DOHH2 (cell line): ENCODE results near the gene GP5.

Experiments used
- H3F3A ChIP-seq: fragments of 200-600 bp; sonication (generic), shearing (Covaris generic); 2 replicates; pipeline ENCODE4 v1.6.0; 2016; ENCODE audit warnings: antibody characterized with exemption, mild to moderate bottlenecking; ENCODE audit not compliant: control insufficient read depth, insufficient read depth
- H3K27ac ChIP-seq: fragments of 200-600 bp; sonication (generic); 2 replicates; pipeline ENCODE4 v1.5.1; 2014; ENCODE audit warnings: low read depth, mild to moderate bottlenecking, low read length, moderate library complexity
- H3K27me3 ChIP-seq: fragments of 200-600 bp; sonication (generic); 2 replicates; pipeline ENCODE4 v1.6.1; 2014; ENCODE audit warnings: mild to moderate bottlenecking, low read length, mixed read lengths; ENCODE audit not compliant: control insufficient read depth
- H3K36me3 ChIP-seq: fragments of 200-600 bp; sonication (generic); 2 replicates; pipeline ENCODE4 v1.6.1; 2014; ENCODE audit warnings: mild to moderate bottlenecking, low read length, moderate library complexity, mixed read lengths; ENCODE audit not compliant: control insufficient read depth
- H3K4me1 ChIP-seq: fragments of 200-600 bp; sonication (generic); 2 replicates; pipeline ENCODE4 v1.6.1; 2014; ENCODE audit warnings: mild to moderate bottlenecking, low read length, mixed read lengths; ENCODE audit not compliant: control insufficient read depth
- H3K4me2 ChIP-seq: fragments of 200-600 bp; sonication (generic); 2 replicates; pipeline ENCODE4 v1.6.0; 2014; ENCODE audit warnings: mild to moderate bottlenecking, low read length, moderate library complexity
- H3K4me3 ChIP-seq: fragments of 200-600 bp; sonication (generic); 2 replicates; pipeline ENCODE4 v1.5.1; 2014; ENCODE audit warnings: mild to moderate bottlenecking, low read length, mixed read lengths
- H3K79me2 ChIP-seq: fragments of 200-600 bp; sonication (generic); 2 replicates; pipeline ENCODE4 v1.6.1; 2014; ENCODE audit warnings: mild to moderate bottlenecking, low read length, mixed read lengths; ENCODE audit not compliant: control insufficient read depth
- H3K9me2 ChIP-seq: fragments of 200-600 bp; sonication (generic); replicated peaks from 2 replicates; pipeline ENCODE4 v1.6.1; 2014; ENCODE audit warnings: mild to moderate bottlenecking, low read length, mixed read lengths; ENCODE audit not compliant: control insufficient read depth
- H3K9me3 ChIP-seq: fragments of 200-600 bp; sonication (generic); 2 replicates; pipeline ENCODE4 v1.6.1; 2014; ENCODE audit warnings: antibody characterized with exemption, low read length, mixed read lengths; ENCODE audit not compliant: control insufficient read depth, insufficient read depth
- H4K20me1 ChIP-seq: fragments of 200-600 bp; sonication (generic); 2 replicates; pipeline ENCODE4 v1.6.0; 2014; ENCODE audit warnings: low read depth, mild to moderate bottlenecking, antibody characterized with exemption, low read length, moderate library complexity; ENCODE audit not compliant: control insufficient read depth, insufficient read depth
- CTCF ChIP-seq: fragments of 200-600 bp; sonication (generic); IDR thresholded peaks from one replicate; pipeline ENCODE4 v1.5.1; 2014; ENCODE audit warnings: antibody characterized with exemption, mild to moderate bottlenecking, low read depth, low read length; ENCODE audit not compliant: poor library complexity, severe bottlenecking
- EZH2phosphoT487 ChIP-seq: fragments of 200-600 bp; sonication (generic); IDR thresholded peaks from 2 replicates; pipeline ENCODE4 v1.6.1; 2017; ENCODE audit warnings: borderline replicate concordance, mild to moderate bottlenecking, antibody characterized with exemption, low read length, moderate library complexity, mixed read lengths

Gene GP5

GRCh38 chr3:194386066-194386465, 13.0 kb downstream of the GP5 start:
- no peak overlapping the region for H3K27ac ChIP-seq
- no peaks in the 10 kb centered on the region for H3K4me1 ChIP-seq
- 0 out of 2 replicates have a peak, but pooled peaks cover 2% of the 10 kb centered on the region for H3K27me3 ChIP-seq
- no peaks in the 10 kb centered on the region for H3K9me2 ChIP-seq
- H3K9me3 ChIP-seq, result no peaks in the 10 kb centered on the region
- H4K20me1 ChIP-seq, result no peaks in the 10 kb centered on the region
- no peak overlapping the region for H3K4me2 ChIP-seq
- no peaks in the 10 kb centered on the region for H3K79me2 ChIP-seq
- H3F3A ChIP-seq, result no peaks in the 10 kb centered on the region
- H3K36me3 ChIP-seq, result no peaks in the 10 kb centered on the region
- TF ChIP-seq EZH2phosphoT487, result no peak
- H3K4me3 ChIP-seq, result no peak overlapping the region

- Histone ChIP-seq H3K27me3 (0 out of 2 replicates have a peak, but pooled peaks cover 2% of the 10 kb centered on the region), H3K79me2 (no peaks in the 10 kb centered on the region), H3K4me1 (no peaks in the 10 kb centered on the region), H3K9me2 (no peaks in the 10 kb centered on the region), H3K27ac (no peak overlapping the region), H3K9me3 (no peaks in the 10 kb centered on the region), H3K4me2 (no peak overlapping the region), H3K4me3 (no peak overlapping the region), H4K20me1 (no peaks in the 10 kb centered on the region), H3F3A (no peaks in the 10 kb centered on the region), H3K36me3 (no peaks in the 10 kb centered on the region)
- TF ChIP-seq EZH2phosphoT487, result no peak
- no peak for TF ChIP-seq CTCF
Observed at GRCh38 chr3:194384569-194385001, 14.5 kb downstream of the GP5 start.

GRCh38 chr3:194384156-194384555, 14.9 kb downstream of the GP5 start:
- H3F3A ChIP-seq, result no peaks in the 10 kb centered on the region
- H3K27me3 ChIP-seq, result no peaks in the 10 kb centered on the region
- TF ChIP-seq EZH2phosphoT487, result no peak
- no peak for TF ChIP-seq CTCF

GRCh38 chr3:194383276-194383940, 15.7 kb downstream of the GP5 start:
- no peaks in the 10 kb centered on the region for H4K20me1 ChIP-seq
- no peaks in the 10 kb centered on the region for H3K9me2 ChIP-seq
- no peak for TF ChIP-seq EZH2phosphoT487
- TF ChIP-seq CTCF, result no peak
- no peak overlapping the region for H3K27ac ChIP-seq
- no peaks in the 10 kb centered on the region for H3K36me3 ChIP-seq
- H3K79me2 ChIP-seq, result no peaks in the 10 kb centered on the region
- no peak overlapping the region for H3K4me2 ChIP-seq
- H3K27me3 ChIP-seq, result no peaks in the 10 kb centered on the region
- H3K9me3 ChIP-seq, result no peaks in the 10 kb centered on the region
- no peaks in the 10 kb centered on the region for H3F3A ChIP-seq
- H3K4me3 ChIP-seq, result no peak overlapping the region
- no peaks in the 10 kb centered on the region for H3K4me1 ChIP-seq

More at GRCh38 chr3:194384156-194384555, 14.9 kb downstream of the GP5 start:
- Histone ChIP-seq H4K20me1 (no peaks in the 10 kb centered on the region), H3K4me1 (no peaks in the 10 kb centered on the region), H3K27ac (no peak overlapping the region), H3K4me2 (no peak overlapping the region), H3K36me3 (no peaks in the 10 kb centered on the region), H3K9me2 (no peaks in the 10 kb centered on the region), H3K9me3 (no peaks in the 10 kb centered on the region), H3K79me2 (no peaks in the 10 kb centered on the region), H3K4me3 (no peak overlapping the region)
